ENCODE results near the gene KCNIP1. TPM values are rescaled to one million over a fixed set of nuclear protein-coding genes. Genes with fewer than 3 reads are reported as not detected.

The KCNIP1 gene
- total RNA-seq, 2 experiments from 2014 or later = not detected

DNA sequence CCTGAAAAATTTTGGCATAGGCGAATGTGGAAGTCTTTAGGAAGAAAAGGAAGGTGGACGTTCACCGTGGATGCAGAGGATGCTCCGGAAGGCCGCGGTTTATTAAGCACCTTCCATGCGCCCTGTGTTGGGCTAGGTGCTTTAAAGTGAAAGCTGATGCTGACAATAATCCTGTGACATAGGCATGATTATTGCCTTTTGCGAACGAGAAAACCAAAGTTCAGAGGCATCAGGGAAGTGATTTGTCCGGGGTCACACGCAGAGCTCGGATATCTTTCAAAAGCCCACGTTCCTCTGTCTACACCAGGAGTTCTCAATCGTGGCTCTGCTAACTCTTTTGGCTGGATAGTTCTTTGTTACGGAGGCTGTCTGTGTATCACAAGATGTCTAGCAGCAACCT, 267.7 kb downstream of the KCNIP1 start:
- ChIA-PET POLR2A (no interaction called here), CTCF (no interaction called here)
- no peaks in the 10 kb centered on the region for H3K27me3 Mint-ChIP-seq
- no peak for DNase-seq
- no peaks in the 10 kb centered on the region for H3K9me3 Mint-ChIP-seq
- H3K4me3 Mint-ChIP-seq = no peak overlapping the region
- H3K36me3 Mint-ChIP-seq (ENCODE audit: low read depth) = no peaks in the 10 kb centered on the region
- H3K27ac Mint-ChIP-seq = no peak overlapping the region
- H3K4me1 Mint-ChIP-seq = peaks cover 6% of the 10 kb centered on the region

DNA sequence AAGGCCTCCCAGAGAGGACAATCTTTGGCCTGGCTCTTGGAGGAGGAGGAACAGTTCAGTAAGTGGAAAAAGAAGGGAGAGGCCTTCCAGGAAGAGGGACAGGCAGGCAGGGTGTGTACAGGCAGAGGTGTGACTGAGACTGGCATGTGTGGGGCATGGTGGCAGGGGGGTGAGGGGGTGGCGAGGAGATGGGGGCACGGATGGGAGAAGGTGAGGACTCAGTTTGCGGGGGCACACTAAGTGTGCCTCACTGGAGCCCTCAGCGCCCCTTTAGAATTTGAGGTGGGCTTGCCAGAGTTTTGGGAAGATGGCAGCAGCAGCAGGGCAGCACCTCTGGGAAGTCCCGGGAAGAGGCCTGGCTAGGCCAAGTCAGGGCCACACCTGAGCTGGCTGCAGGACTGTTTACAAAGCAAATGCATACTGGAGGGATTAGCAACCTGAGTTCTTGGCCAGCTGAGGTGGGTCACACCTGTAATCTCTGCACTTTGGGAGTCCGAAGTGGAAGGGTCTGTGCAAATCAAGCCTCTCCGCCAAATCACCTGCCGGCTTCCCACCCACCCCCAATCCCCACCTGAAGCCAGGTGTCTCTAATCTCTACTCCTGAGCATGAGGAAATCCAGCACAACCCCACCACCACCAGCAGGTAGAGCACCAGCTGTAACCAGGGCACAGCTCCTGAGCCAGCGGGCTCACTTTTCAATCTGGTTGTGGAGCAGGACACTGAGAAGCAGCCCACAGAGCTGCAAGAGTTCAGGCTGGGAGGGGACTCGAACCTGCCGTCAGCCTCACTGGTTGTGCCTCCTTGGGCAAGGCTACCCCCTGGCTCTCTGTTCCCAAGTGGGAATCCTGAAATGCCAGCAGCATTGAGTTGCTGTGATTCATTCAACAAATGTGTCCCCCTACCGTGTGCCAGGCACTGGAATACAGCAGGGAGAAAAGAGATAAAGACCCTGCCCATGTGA, 269.5 kb downstream of the KCNIP1 start:
- H3K4me1 Mint-ChIP-seq = peaks cover 6% of the 10 kb centered on the region

DNA sequence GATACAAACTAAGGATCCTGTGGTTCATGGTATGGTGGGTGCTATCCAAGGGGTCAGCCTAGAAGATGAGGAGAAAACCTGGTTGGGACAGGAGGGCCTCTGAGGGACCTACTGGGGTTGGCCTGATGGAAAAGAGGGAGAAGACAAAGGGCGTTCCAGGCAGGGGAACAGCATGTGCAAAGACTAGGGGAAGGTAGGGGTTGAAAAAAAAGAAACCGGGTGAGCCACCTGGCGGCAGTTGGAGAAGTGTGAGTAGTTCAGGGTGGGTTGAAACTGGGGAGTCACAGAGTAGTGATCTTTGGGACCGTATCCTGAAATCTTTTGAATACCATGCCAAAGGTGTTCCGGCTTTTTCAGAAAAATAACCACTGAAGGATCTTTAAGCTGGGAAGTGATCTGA, 271.0 kb downstream of the KCNIP1 start:
- Mint-ChIP-seq H3K9me3 (no peaks in the 10 kb centered on the region), H3K27me3 (no peaks in the 10 kb centered on the region)

More for the DNA sequence above, 269.5 kb downstream of the KCNIP1 start:
- Mint-ChIP-seq H3K4me3 (no peak overlapping the region), H3K27me3 (no peaks in the 10 kb centered on the region), H3K27ac (no peak overlapping the region), H3K9me3 (no peaks in the 10 kb centered on the region), H3K36me3 (ENCODE audit: low read depth) (no peaks in the 10 kb centered on the region)
- ChIA-PET CTCF (no interaction called here), POLR2A (no interaction called here)
- DNase-seq = no peak

DNA sequence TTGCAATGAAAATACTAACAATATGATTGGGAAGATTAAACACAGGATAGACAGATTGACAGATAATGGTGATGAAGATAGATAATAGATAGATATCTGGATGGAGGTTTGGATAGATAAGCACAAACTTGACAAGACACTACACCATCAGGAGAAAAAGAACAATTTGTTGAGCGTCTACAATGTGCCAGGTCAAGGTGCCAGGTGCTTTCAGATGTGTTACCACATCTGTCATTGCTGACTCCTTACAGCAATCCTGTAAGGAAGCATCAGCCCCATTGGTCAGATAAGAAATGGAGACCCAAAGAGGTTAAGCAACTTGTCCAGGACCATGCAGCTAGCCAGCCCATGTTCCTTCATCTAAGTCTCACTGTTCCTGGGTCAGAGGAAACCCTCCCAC, 278.1 kb downstream of the KCNIP1 start:
- H3K36me3 Mint-ChIP-seq (ENCODE audit: low read depth) = no peaks in the 10 kb centered on the region

More for the DNA sequence above, 271.0 kb downstream of the KCNIP1 start:
- no peak for DNase-seq
- Mint-ChIP-seq H3K4me3 (no peak overlapping the region), H3K36me3 (ENCODE audit: low read depth) (no peaks in the 10 kb centered on the region), H3K27ac (no peak overlapping the region), H3K4me1 (peaks cover 6% of the 10 kb centered on the region)
- POLR2A ChIA-PET = no interaction called here
- CTCF ChIA-PET = no interaction called here

DNA sequence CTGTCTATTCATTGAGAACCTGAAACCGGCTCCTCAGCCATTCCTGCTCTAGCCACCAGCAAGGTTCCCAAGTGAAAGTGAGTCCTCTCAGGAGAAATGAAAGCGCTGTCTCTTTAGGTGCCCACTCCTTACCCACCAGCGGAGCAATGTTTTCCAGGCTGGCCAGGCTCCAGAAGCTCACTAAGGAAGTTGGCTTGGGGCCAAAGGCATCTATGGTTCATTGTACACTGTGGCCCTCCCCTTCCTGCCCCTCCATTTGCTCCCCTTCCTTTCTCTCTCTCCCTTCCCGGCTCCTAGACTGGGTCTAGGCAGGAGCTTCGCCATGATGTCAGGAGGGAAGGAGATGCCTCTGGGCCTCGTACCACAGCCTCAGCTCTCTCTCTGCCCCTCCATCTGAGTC, 278.6 kb downstream of the KCNIP1 start:
- no peak overlapping the region for H3K27ac Mint-ChIP-seq
- H3K4me1 Mint-ChIP-seq = no peaks in the 10 kb centered on the region
- H3K36me3 Mint-ChIP-seq (ENCODE audit: low read depth) = no peaks in the 10 kb centered on the region
- ChIA-PET CTCF (no interaction called here), POLR2A (no interaction called here)
- H3K4me3 Mint-ChIP-seq = no peak overlapping the region
- no peaks in the 10 kb centered on the region for H3K27me3 Mint-ChIP-seq
- no peaks in the 10 kb centered on the region for H3K9me3 Mint-ChIP-seq
- DNase-seq = no peak

More for the DNA sequence above, 278.1 kb downstream of the KCNIP1 start:
- Mint-ChIP-seq H3K4me1 (no peaks in the 10 kb centered on the region), H3K27me3 (no peaks in the 10 kb centered on the region), H3K27ac (no peak overlapping the region), H3K9me3 (no peaks in the 10 kb centered on the region), H3K4me3 (no peak overlapping the region)
- ChIA-PET CTCF (no interaction called here), POLR2A (no interaction called here)
- no peak for DNase-seq

DNA sequence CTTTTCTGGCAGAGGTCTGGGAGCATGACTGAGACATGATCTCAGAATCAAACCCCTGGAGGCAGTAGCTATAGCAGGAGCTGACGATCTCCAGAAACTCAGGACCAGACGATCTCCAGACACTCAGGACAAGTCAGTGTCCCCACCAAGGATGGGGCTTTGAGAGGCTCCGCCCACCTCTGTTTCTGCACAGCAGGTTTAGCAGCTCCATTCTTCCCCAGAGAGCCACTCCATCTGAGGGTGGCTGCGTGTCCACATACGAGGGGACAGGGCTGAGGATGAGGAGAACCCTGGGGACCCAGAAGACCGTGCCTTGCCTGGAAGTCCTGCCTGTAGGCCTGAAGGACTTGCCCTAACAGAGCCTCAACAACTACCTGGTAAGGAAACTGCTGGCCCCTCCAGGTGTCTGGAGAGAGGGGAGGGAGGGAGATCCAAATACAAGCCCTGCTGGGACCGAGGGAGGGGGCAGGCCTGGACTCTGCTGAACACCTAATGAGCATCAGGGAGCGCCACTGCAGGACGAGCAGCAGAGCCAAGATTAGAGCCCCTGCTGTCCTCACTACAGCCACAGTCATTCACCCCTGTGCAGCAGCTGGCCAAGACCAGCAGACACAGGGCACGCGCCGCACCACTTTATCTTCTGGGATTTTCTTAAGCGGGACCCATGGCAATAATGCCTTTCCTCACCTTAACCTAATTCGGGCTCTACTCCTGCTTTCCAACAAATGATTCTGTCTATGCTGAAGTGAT, 279.9 kb downstream of the KCNIP1 start, which contains the start of gene GABRP:
GABRP (plus strand) TSS at position 228 of the 750 bp plus-strand sequence. CDS start 4,891 bp downstream, outside the sequence.
- Mint-ChIP-seq H3K36me3 (ENCODE audit: low read depth) (no peaks in the 10 kb centered on the region), H3K27ac (no peak within 1 kb of the TSS), H3K27me3 (no peaks in the 10 kb centered on the region), H3K4me1 (no peaks in the 10 kb centered on the region), H3K9me3 (no peaks in the 10 kb centered on the region), H3K4me3 (no peak within 1 kb of the TSS)
- ChIA-PET POLR2A (no interaction called here), CTCF (no interaction called here)
- no peak for DNase-seq

DNA sequence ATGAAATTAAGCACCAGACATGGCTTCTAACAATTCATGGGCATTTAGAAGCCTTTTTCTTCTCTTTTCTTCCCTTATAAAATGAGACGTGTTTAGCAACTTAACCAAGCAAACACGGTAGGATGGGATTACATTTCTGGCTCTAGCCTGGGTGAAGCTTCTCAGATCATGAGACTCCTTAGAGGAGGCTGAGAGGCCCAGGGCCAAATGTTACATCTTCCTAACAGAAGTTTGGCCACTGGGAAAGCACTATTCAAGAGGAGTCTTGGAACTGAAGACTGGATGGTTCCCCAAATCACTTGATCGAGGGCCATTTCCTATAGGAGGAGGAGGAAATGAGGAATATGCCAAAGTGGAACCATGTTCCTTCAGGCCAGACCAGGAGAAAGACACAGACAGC, 281.6 kb downstream of the KCNIP1 start:
- no peak overlapping the region for H3K4me3 Mint-ChIP-seq
- H3K4me1 Mint-ChIP-seq = no peaks in the 10 kb centered on the region
- CTCF ChIA-PET = no interaction called here
- no peak overlapping the region for H3K27ac Mint-ChIP-seq
- H3K27me3 Mint-ChIP-seq = no peaks in the 10 kb centered on the region
- H3K9me3 Mint-ChIP-seq = no peaks in the 10 kb centered on the region
- H3K36me3 Mint-ChIP-seq (ENCODE audit: low read depth) = no peaks in the 10 kb centered on the region
- DNase-seq = no peak
- POLR2A ChIA-PET = no interaction called here

Other genes starting within 250 kb of the KCNIP1 start
- gene LCP2, start 206.2 kb upstream of the KCNIP1 start, total RNA-seq = 100 to 1,000 TPM; 285 to 309 TPM
- not detected for gene KCNMB1, start 114.7 kb upstream of the KCNIP1 start, total RNA-seq

Data from activated CD4-positive, alpha-beta T cell treated with anti-CD3 and anti-CD28 coated beads, Interleukin-2, amount 10 ng/mL, durations not matched to agents 7 days and 5 days (primary cell).